H1 (cell line): ENCODE measurements around the gene DEAF1. TPM values are rescaled to one million over a fixed set of nuclear protein-coding genes. Genes with fewer than 3 reads are reported as not detected.

Experiments
- CTCF ChIA-PET: fragments of 300-600 bp; sonication (Branson Sonifier 250); formaldehyde crosslinking; loops from one replicate; lab custom pipeline; 2021; ENCODE audit not compliant: partially characterized antibody; lab: Charles Lee
- POLR2A ChIA-PET: fragments of 300-600 bp; sonication (Branson Sonifier 250); formaldehyde crosslinking; loops from one replicate; lab custom pipeline; 2021; ENCODE audit warnings: inconsistent platforms; ENCODE audit not compliant: partially characterized antibody; lab: Charles Lee
- DNase-seq, 2 experiments: peaks; one replicate each; pipeline versions ENCODE4 v3.0.0 to v3.0.0-alpha.2; 2010 to 2022; ENCODE audit warnings: low spot score in 2 of 2, low read depth in 1 of 2, mixed read lengths in 1 of 2
- FAIRE-seq: peaks from 2 replicates; lab custom pipeline; 2011; peaks lifted over from hg19 to GRCh38; lab: Jason Lieb, UNC
- H2AFZ ChIP-seq: 2 replicates; pipeline ENCODE4 v1.8.1; 2012; ENCODE audit warnings: low read length, inconsistent platforms
- H2AK5ac ChIP-seq: 2 replicates; pipeline ENCODE4 v1.6.1; 2013; ENCODE audit warnings: low read depth, low read length
- H2BK120ac ChIP-seq: replicated peaks from 2 replicates; pipeline ENCODE3; 2013; ENCODE audit warnings: low read depth, low read length, inconsistent platforms
- H2BK12ac ChIP-seq: 2 replicates; pipeline ENCODE4 v1.6.1; 2013; ENCODE audit warnings: low read depth, low read length
- H2BK15ac ChIP-seq: 2 replicates; pipeline ENCODE4 v1.6.1; 2013; ENCODE audit warnings: low read length
- H2BK20ac ChIP-seq: 2 replicates; pipeline ENCODE4 v1.6.1; 2013; ENCODE audit warnings: low read length
- H2BK5ac ChIP-seq: 2 replicates; pipeline ENCODE4 v1.6.1; 2013; ENCODE audit warnings: low read depth, low read length
- H3K14ac ChIP-seq: 2 replicates; pipeline ENCODE4 v1.6.1; 2013; ENCODE audit warnings: inconsistent platforms; ENCODE audit not compliant: insufficient read length
- H3K18ac ChIP-seq: 2 replicates; pipeline ENCODE4 v1.6.1; 2013; ENCODE audit warnings: low read length; ENCODE audit errors: extremely low read depth
- H3K23ac ChIP-seq: 2 replicates; pipeline ENCODE4 v1.6.1; 2013; ENCODE audit warnings: inconsistent platforms; ENCODE audit not compliant: insufficient read length
- H3K23me2 ChIP-seq: 2 replicates; pipeline ENCODE4 v1.6.1; 2013; ENCODE audit warnings: low read depth, low read length
- H3K27ac ChIP-seq: 2 replicates; pipeline ENCODE4 v1.6.1; 2011; ENCODE audit warnings: low read depth, low read length, inconsistent platforms
- H3K27me3 ChIP-seq, 4 experiments: replicated peaks in 1 of 4; 1 replicate in 1 of 4; 2 replicates in 3 of 4; pipeline versions ENCODE4 v1.6.1 to v1.8.1; 2011 to 2013; ENCODE audit warnings: low read length in 3 of 4, mild to moderate bottlenecking in 3 of 4, inconsistent platforms in 2 of 4, mixed read lengths in 2 of 4, moderate library complexity in 1 of 4; ENCODE audit not compliant: control insufficient read depth in 3 of 4, insufficient read depth in 3 of 4; ENCODE audit errors: extremely low read depth in 1 of 4
- H3K36me3 ChIP-seq, 4 experiments: 2 replicates each; pipeline versions ENCODE4 v1.6.1 to v1.8.1; 2011 to 2013; ENCODE audit warnings: mild to moderate bottlenecking in 4 of 4, low read length in 3 of 4, moderate library complexity in 2 of 4, control low read depth in 1 of 4, inconsistent platforms in 1 of 4; ENCODE audit not compliant: insufficient read depth in 4 of 4, control insufficient read depth in 2 of 4
- H3K4ac ChIP-seq: replicated peaks from 2 replicates; pipeline ENCODE3; 2013; ENCODE audit warnings: low read length, low read depth, mixed read lengths, inconsistent platforms; ENCODE audit not compliant: insufficient read length
- H3K4me1 ChIP-seq, 4 experiments: replicated peaks in 1 of 4; 1 replicate in 1 of 4; 2 replicates in 3 of 4; pipeline versions ENCODE4 v1.6.1 to v1.8.1; 2011 to 2013; ENCODE audit warnings: low read length in 3 of 4, inconsistent platforms in 2 of 4, mixed read lengths in 1 of 4; ENCODE audit not compliant: insufficient read depth in 4 of 4, control insufficient read depth in 3 of 4
- H3K4me2 ChIP-seq, 2 experiments: 2 replicates each; pipeline versions ENCODE4 v1.6.1 to v1.8.1; 2011 to 2013; ENCODE audit warnings: low read depth in 2 of 2, low read length in 2 of 2, control low read depth in 1 of 2, inconsistent platforms in 1 of 2, mild to moderate bottlenecking in 1 of 2; ENCODE audit not compliant: insufficient read depth in 1 of 2
- H3K4me3 ChIP-seq, 4 experiments: fragments of 200-600, 300-600 bp in 1 of 4; sonication (generic), shearing (Covaris generic), sonication (Bioruptor Twin) in 1 of 4; 2 replicates each; pipeline versions ENCODE4 v1.5.1 to v1.8.1; 2011 to 2016; ENCODE audit warnings: low read length in 4 of 4, low read depth in 3 of 4, control low read depth in 2 of 4, inconsistent platforms in 2 of 4, mild to moderate bottlenecking in 2 of 4, mixed read lengths in 1 of 4, moderate library complexity in 1 of 4; ENCODE audit not compliant: insufficient read depth in 2 of 4; ENCODE audit errors: extremely low read depth in 1 of 4
- H3K56ac ChIP-seq: replicated peaks from 2 replicates; pipeline ENCODE3; 2013; ENCODE audit warnings: low read depth, mild to moderate bottlenecking, mixed read lengths, low read length, inconsistent platforms; ENCODE audit not compliant: insufficient read length
- H3K79me1 ChIP-seq: 2 replicates; pipeline ENCODE4 v1.6.1; 2013; ENCODE audit warnings: low read depth, low read length, control low read depth
- H3K79me2 ChIP-seq, 2 experiments: 2 replicates each; pipeline versions ENCODE4 v1.6.1 to v1.8.1; 2012 to 2013; ENCODE audit warnings: low read length in 2 of 2, mild to moderate bottlenecking in 2 of 2, inconsistent platforms in 1 of 2; ENCODE audit not compliant: insufficient read depth in 2 of 2, control insufficient read depth in 1 of 2
- H3K9ac ChIP-seq, 4 experiments: replicated peaks in 1 of 4; 1 replicate in 1 of 4; 2 replicates in 3 of 4; pipeline versions ENCODE4 v1.6.1 to v1.8.1; 2011 to 2013; ENCODE audit warnings: low read depth in 3 of 4, low read length in 3 of 4, control low read depth in 2 of 4, mild to moderate bottlenecking in 2 of 4, moderate library complexity in 2 of 4, inconsistent platforms in 1 of 4; ENCODE audit errors: extremely low read depth in 1 of 4
- H3K9me3 ChIP-seq, 2 experiments: 2 replicates each; pipeline versions ENCODE4 v1.6.1 to v1.8.1; 2012 to 2013; ENCODE audit warnings: mild to moderate bottlenecking in 2 of 2, moderate library complexity in 2 of 2, control low read depth in 1 of 2, inconsistent platforms in 1 of 2, low read depth in 1 of 2, low read length in 1 of 2, mixed read lengths in 1 of 2; ENCODE audit not compliant: insufficient read depth in 2 of 2
- H4K20me1 ChIP-seq, 2 experiments: replicated peaks in 1 of 2; 2 replicates each; pipeline versions ENCODE3 to v1.8.1; 2011 to 2013; ENCODE audit warnings: inconsistent platforms in 2 of 2, low read length in 2 of 2, mild to moderate bottlenecking in 1 of 2; ENCODE audit not compliant: insufficient read depth in 2 of 2, control insufficient read depth in 1 of 2
- H4K5ac ChIP-seq: 2 replicates; pipeline ENCODE4 v1.6.1; 2013; ENCODE audit warnings: low read length, low read depth, mixed read lengths, inconsistent platforms; ENCODE audit not compliant: insufficient read length
- H4K8ac ChIP-seq: 2 replicates; pipeline ENCODE4 v1.8.0; 2013; ENCODE audit warnings: mild to moderate bottlenecking, moderate library complexity, low read length, inconsistent platforms; ENCODE audit not compliant: insufficient read depth; ENCODE audit errors: extremely low read depth
- H4K91ac ChIP-seq: replicated peaks from 2 replicates; pipeline ENCODE3; 2013; ENCODE audit warnings: low read length, mixed read lengths, inconsistent platforms; ENCODE audit not compliant: insufficient read length
- CBX8 ChIP-seq: fragments of 300-800, 300-1000 bp; sonication (generic); IDR thresholded peaks from 2 replicates; pipeline ENCODE4 v1.7.1; 2016; ENCODE audit warnings: low read depth, low read length, borderline replicate concordance
- EGR1 ChIP-seq: IDR thresholded peaks from 2 replicates; pipeline ENCODE4 v1.6.1; 2011; ENCODE audit warnings: low read depth, low read length, borderline replicate concordance
- EZH2 ChIP-seq: fragments of 200-600 bp; sonication (generic); IDR thresholded peaks from 2 replicates; pipeline ENCODE4 v1.7.1; 2012; ENCODE audit warnings: low read depth, mild to moderate bottlenecking, moderate library complexity, low read length, inconsistent platforms; ENCODE audit not compliant: severe bottlenecking
- RAD21 ChIP-seq, 2 experiments: IDR thresholded peaks in 1 of 2; conservative IDR thresholded peaks in 1 of 2; 2 replicates each; pipeline ENCODE4 v1.6.1; 2011; ENCODE audit warnings: low read depth in 2 of 2, low read length in 2 of 2, improper control_type of control experiment in 1 of 2, inconsistent platforms in 1 of 2, mild to moderate bottlenecking in 1 of 2, moderate library complexity in 1 of 2
- RBBP5 ChIP-seq: IDR thresholded peaks from 2 replicates; pipeline ENCODE4 v1.7.1; 2012; ENCODE audit warnings: low read depth, mild to moderate bottlenecking, inconsistent platforms, low read length, moderate library complexity, borderline replicate concordance
- SIX5 ChIP-seq: IDR thresholded peaks from 2 replicates; pipeline ENCODE4 v1.6.1; 2011; ENCODE audit warnings: mild to moderate bottlenecking, low read depth, low read length
- SP1 ChIP-seq: IDR thresholded peaks from 2 replicates; pipeline ENCODE4 v1.6.1; 2011; ENCODE audit warnings: low read depth, low read length
- SUZ12 ChIP-seq: fragments of 200-600 bp; sonication (generic); IDR thresholded peaks from 2 replicates; pipeline ENCODE4 v1.6.1; 2012; ENCODE audit warnings: mild to moderate bottlenecking, inconsistent platforms, low read length, moderate library complexity, mixed read lengths
- WGBS, 2 experiments: shearing (Covaris generic) in 1 of 2; methylation state at CpG; one replicate each; pipeline versions ENCODE4 v1.1.6 to v1.1.7; 2013 to 2015; ENCODE audit warnings: low lambda C conversion rate in 2 of 2, mixed read lengths in 2 of 2, inconsistent platforms in 1 of 2, low coverage in 1 of 2, missing lambda C conversion rate in 1 of 2; ENCODE audit not compliant: insufficient replicate concordance in 2 of 2, insufficient coverage in 1 of 2, insufficient read length in 1 of 2; ENCODE audit errors: extremely low coverage in 1 of 2, missing lambda C conversion rate in 1 of 2; 5-methylcytosine and 5-hydroxymethylcytosine counted together
- polyA plus RNA-seq, 7 experiments: library from polyadenylated mRNA; depleted of rRNA in 3 of 7; stranded (reverse) in 5 of 7; unstranded in 2 of 7; fragments of >200 nt in 5 of 7; fragments of 200-250 nt in 2 of 7; gene quantifications; 1 replicate in 5 of 7; 2 replicates in 1 of 7; 4 replicates in 1 of 7; pipeline versions ENCODE4 v1.2.1 to v1.2.3, GENCODE V29; 2011 to 2013; ENCODE audit warnings: missing spikeins in 2 of 7, mixed read lengths in 2 of 7
- total RNA-seq: library from RNA; stranded (reverse); fragmentation: NEBNext Ultra II Directional; extraction: Animal tissue kit (Norgen Biotek cat#: 25700); gene quantifications from 2 replicates; pipeline ENCODE4 v1.2.1, GENCODE V29; 2021

The DEAF1 gene
- total and polyA plus RNA-seq, 2 of the 8 experiments (the other 6 are each of a cell fraction or from before 2014, with no cell fraction given), result 47.3 to 58.4 TPM

DNA sequence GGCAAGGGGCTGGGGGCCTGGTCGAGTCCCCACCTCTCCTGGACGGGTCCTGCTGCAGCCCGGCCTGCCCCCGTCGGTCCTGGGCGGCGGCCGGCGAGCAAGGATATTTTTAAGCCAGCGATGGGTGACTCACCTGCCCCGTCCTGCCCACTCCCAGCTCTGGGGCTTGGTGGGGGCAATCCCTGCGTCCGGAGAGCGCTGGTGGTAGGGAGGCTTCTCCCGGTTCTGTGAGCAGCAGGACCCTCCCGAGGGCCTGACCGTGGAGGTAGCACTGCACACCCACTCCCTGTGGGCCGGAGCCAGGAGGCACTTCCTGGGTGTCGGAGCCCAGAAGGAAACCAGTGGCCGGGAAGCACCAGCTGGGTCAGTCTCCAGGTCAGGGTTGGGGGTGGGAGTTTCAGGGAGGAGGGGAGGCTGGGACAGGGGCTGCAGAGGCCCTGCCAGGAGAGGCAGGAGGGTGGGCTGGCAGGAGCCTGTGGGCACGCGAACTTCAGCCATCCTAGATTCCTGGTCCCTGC is 11.5 kb upstream of the DEAF1 start:
- Histone ChIP-seq H4K91ac (peak overlapping the region; percentile 94), H3K14ac (peak overlapping the region; percentile 55), H3K27me3 (no peaks in the 10 kb centered on the region), H3K4me2 (peak overlapping the region; percentile 62 to 85), H3K9me3 (no peaks in the 10 kb centered on the region), H3K23ac (no peak overlapping the region), H3K23me2 (peaks cover 8% of the 10 kb centered on the region; the same call in 1 of the 2 replicates), H2BK15ac (peak overlapping the region; percentile 88), H2BK120ac (peak overlapping the region; percentile 54), H2AFZ (no peak overlapping the region), H3K18ac (peak overlapping the region; percentile 97), H3K79me1 (no peaks in the 10 kb centered on the region), H3K4me1 (peaks cover 0 to 48% (median 33%) of the 10 kb centered on the region in 4 experiments; a peak in 6 of 7 replicates), H2AK5ac (no peak overlapping the region), H4K20me1 (peaks cover 1 to 2% of the 10 kb centered on the region in 2 experiments), H3K56ac (no peak overlapping the region), H3K79me2 (no peaks in the 10 kb centered on the region), H4K8ac (peak overlapping the region; percentile 35; the same call in 1 of the 2 replicates), H3K27ac (no peak overlapping the region), H3K4me3 (peak overlapping the region; percentile 38 to 64 (median 49)), H2BK20ac (peak overlapping the region; percentile 72; the same call in 1 of the 2 replicates), H3K4ac (peak overlapping the region; percentile 98), H3K36me3 (no peaks in the 10 kb centered on the region; a peak in 1 of 8 replicates), H2BK5ac (peak overlapping the region; percentile 83; the same call in 1 of the 2 replicates), H4K5ac (peak overlapping the region; percentile 29), H2BK12ac (peak overlapping the region; percentile 55; the same call in 1 of the 2 replicates), H3K9ac (peak overlapping the region in 1 of 4 experiments; percentile 8; a peak in 3 of 7 replicates)
- FAIRE-seq, result no peak
- ChIA-PET CTCF (interaction anchor here (0.7 to 3.6 kb wide), 8 partner anchors 10 to 80 kb away, joined by 3 to 22 read pairs (median 6); partner anchors contain the start of genes DEAF1 and TMEM80), POLR2A (interaction anchor here (0.8 to 2.2 kb wide), 12 partner anchors 11 to 82 kb away, joined by 3 to 16 read pairs (median 4); partner anchors contain the start of genes CDHR5, DEAF1, TALDO1 and TMEM80)
- DNase-seq, result peak in 1 of 2 experiments; percentile 69
- 15% methylated on average over 14 of the region's 22 CpGs; no CpG with 5 or more reads in 1 of the 2 experiments for WGBS, 2 experiments
- 0 out of 2 replicates have a peak, but pooled peaks have one; percentile 21 for TF ChIP-seq SUZ12
- peak; percentile 37 for TF ChIP-seq EZH2
- TF ChIP-seq RAD21 (IDR thresholded peaks at IDR 0.05 in 1 of 2, conservative IDR thresholded peaks at IDR 0.05 in 1 of 2; ENCODE audit: low read depth in 2 of 2, low read length in 2 of 2), result no peak
- TF ChIP-seq SP1, result no peak
- no peak for TF ChIP-seq EGR1
- TF ChIP-seq SIX5, result no peak
- no peak for TF ChIP-seq CBX8
- no peak for TF ChIP-seq RBBP5
